Activated gamma-delta T cell treated with Interleukin-2 at 50 U/mL for 16 hours (primary cell): Measurements from ENCODE around the gene CXCL16.
"Not testable (repeated sequence)": the region's sequence is repeated elsewhere in the genome, so short reads cannot be mapped to it uniquely, and the experiment has no call there.

Source experiments
- DNase-seq: peaks from one replicate; pipeline ENCODE4 v3.0.0-alpha.2; 2020

CXCL16 gene

GRCh38 chr17:4691686-4692085 is 48.0 kb downstream of the CXCL16 start:
- no peak for DNase-seq

DNA sequence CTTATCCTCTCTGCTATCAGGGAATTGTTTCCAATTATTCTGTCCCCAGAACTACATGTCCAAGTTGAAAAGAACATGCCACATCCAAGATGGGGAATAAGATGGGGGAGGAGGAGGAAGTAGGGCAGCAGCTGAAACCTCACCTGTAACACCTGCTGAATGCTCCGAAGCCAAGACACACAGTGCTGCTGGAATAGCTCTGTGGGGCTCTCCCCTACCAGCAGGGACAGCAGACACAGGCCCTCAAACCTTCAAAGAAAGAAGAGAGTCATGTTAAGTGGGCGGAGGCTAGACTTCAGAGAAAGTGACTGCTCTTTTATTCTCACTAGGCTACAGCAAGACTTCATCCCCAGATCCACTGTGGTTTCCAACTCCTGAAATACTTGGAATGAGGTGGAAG is 49.0 kb downstream of the CXCL16 start:
- DNase-seq, result no peak

- DNase-seq, result not testable (repeated sequence)
Observed at GRCh38 chr17:4689872-4690271, 49.9 kb downstream of the CXCL16 start.

DNA sequence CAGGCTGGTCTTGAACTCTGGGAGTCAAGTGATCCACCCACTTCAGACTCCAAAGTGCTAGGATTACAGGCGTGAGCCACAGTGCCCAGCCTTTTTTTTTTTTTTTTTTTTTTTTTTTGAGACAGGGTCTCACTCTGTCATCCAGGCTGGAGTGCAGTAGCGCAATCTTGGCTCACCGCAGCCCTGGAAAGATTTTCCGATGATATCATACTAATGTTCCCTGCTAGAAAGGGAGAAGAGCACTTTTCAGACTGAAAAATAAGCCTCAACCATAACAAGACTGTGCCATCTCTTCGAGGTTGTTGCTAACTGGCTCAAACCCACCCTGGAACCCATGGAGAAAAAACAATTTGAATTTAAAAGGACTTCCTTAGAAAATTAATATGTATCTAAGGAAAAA is 56.0 kb downstream of the CXCL16 start:
- not testable (repeated sequence) for DNase-seq
